Endothelial cell of umbilical vein (primary cell): ENCODE results near the gene NKIRAS1. TPM values are rescaled to one million over a fixed set of nuclear protein-coding genes. Genes with fewer than 3 reads are reported as not detected.

Experiments used
- BruUV-seq: library from RNA; stranded (reverse); fragments of 400-500 nt; replicated peaks from 2 replicates; lab custom pipeline; 2021; lab: Mats Ljungman, UMichigan
- CTCF ChIA-PET: fragments of 300-600, 350-600 bp; sonication (Branson Sonifier 250); formaldehyde crosslinking; loops from one replicate; lab custom pipeline; 2021; ENCODE audit warnings: antibody characterized with exemption, inconsistent platforms; lab: Charles Lee
- POLR2A ChIA-PET: fragments of 300-600, 350-600 bp; sonication (Branson Sonifier 250); formaldehyde crosslinking; loops from one replicate; lab custom pipeline; 2021; ENCODE audit warnings: antibody characterized with exemption, inconsistent platforms; lab: Charles Lee
- DNase-seq: peaks from one replicate; pipeline ENCODE4 v3.0.0-alpha.2; 2011; ENCODE audit warnings: low read depth, low spot score
- FAIRE-seq: peaks from 2 replicates; lab custom pipeline; 2011; peaks lifted over from hg19 to GRCh38; lab: Jason Lieb, UNC
- H2AFZ ChIP-seq: 2 replicates; pipeline ENCODE4 v1.6.0; 2012; ENCODE audit warnings: low read depth, low read length, control low read depth, inconsistent platforms
- H3K27ac ChIP-seq: 2 replicates; pipeline ENCODE4 v1.5.1; 2011; ENCODE audit warnings: low read depth, mild to moderate bottlenecking, control low read depth, low read length, moderate library complexity; ENCODE audit not compliant: insufficient read depth
- H3K27me3 ChIP-seq, 2 experiments: 2 replicates each; pipeline versions ENCODE4 v1.6.0 to v1.6.1; 2011; ENCODE audit warnings: low read length in 2 of 2, mixed read lengths in 1 of 2; ENCODE audit not compliant: control insufficient read depth in 2 of 2, insufficient read depth in 2 of 2
- H3K36me3 ChIP-seq, 2 experiments: 2 replicates in 1 of 2; 3 replicates in 1 of 2; pipeline ENCODE4 v1.5.1; 2011; ENCODE audit warnings: low read length in 2 of 2, mild to moderate bottlenecking in 1 of 2, moderate library complexity in 1 of 2; ENCODE audit not compliant: control insufficient read depth in 2 of 2, insufficient read depth in 2 of 2; ENCODE audit errors: extremely low read depth in 1 of 2
- H3K4me1 ChIP-seq: 3 replicates; pipeline ENCODE4 v1.5.1; 2011; ENCODE audit warnings: mild to moderate bottlenecking, low read length; ENCODE audit not compliant: control insufficient read depth, insufficient read depth; ENCODE audit errors: extremely low read depth
- H3K4me2 ChIP-seq: 2 replicates; pipeline ENCODE4 v1.6.1; 2011; ENCODE audit warnings: low read length, control low read depth, mixed read lengths; ENCODE audit not compliant: insufficient read depth
- H3K4me3 ChIP-seq, 3 experiments: fragments of 200-600 bp in 1 of 3; sonication (generic), shearing (Covaris generic) in 1 of 3; replicated peaks in 1 of 3; 2 replicates each; pipeline ENCODE4 v1.5.1; 2011 to 2016; ENCODE audit warnings: control low read depth in 3 of 3, low read length in 3 of 3, mild to moderate bottlenecking in 2 of 3, inconsistent platforms in 1 of 3, low read depth in 1 of 3, moderate library complexity in 1 of 3; ENCODE audit not compliant: insufficient read depth in 1 of 3
- H3K79me2 ChIP-seq: 2 replicates; pipeline ENCODE4 v1.6.0; 2012; ENCODE audit warnings: low read length, inconsistent platforms; ENCODE audit not compliant: control insufficient read depth, insufficient read depth
- H3K9ac ChIP-seq: replicated peaks from 2 replicates; pipeline ENCODE3; 2011; ENCODE audit warnings: low read length, control low read depth; ENCODE audit not compliant: insufficient read depth; ENCODE audit errors: extremely low read depth
- H3K9me1 ChIP-seq: replicated peaks from 3 replicates; pipeline ENCODE4 v1.6.0; 2011; ENCODE audit warnings: mild to moderate bottlenecking, low read length; ENCODE audit not compliant: control insufficient read depth, insufficient read depth; ENCODE audit errors: extremely low read depth
- H3K9me3 ChIP-seq: replicated peaks from 2 replicates; pipeline ENCODE4 v1.5.1; 2012; ENCODE audit warnings: low read length, inconsistent platforms; ENCODE audit not compliant: control insufficient read depth, insufficient read depth
- H4K20me1 ChIP-seq: replicated peaks from 2 replicates; pipeline ENCODE3; 2011; ENCODE audit warnings: mild to moderate bottlenecking, low read length; ENCODE audit not compliant: control insufficient read depth, insufficient read depth; ENCODE audit errors: extremely low read depth
- EZH2 ChIP-seq: IDR thresholded peaks from 2 replicates; pipeline ENCODE4 v1.6.1; 2012; ENCODE audit warnings: borderline replicate concordance, low read depth, mild to moderate bottlenecking, moderate library complexity, low read length, inconsistent platforms; ENCODE audit not compliant: severe bottlenecking
- FOS ChIP-seq: IDR thresholded peaks from 2 replicates; pipeline ENCODE4 v1.6.1; 2011; ENCODE audit warnings: mild to moderate bottlenecking, low read length, moderate library complexity, borderline replicate concordance; ENCODE audit not compliant: insufficient read depth
- GATA2 ChIP-seq: IDR thresholded peaks from 2 replicates; pipeline ENCODE4 v1.7.0; 2011; ENCODE audit warnings: low read depth, mild to moderate bottlenecking, moderate library complexity, mixed read lengths, low read length; ENCODE audit not compliant: insufficient read length, insufficient read depth
- JUN ChIP-seq: IDR thresholded peaks from 2 replicates; pipeline ENCODE4 v1.6.1; 2011; ENCODE audit warnings: borderline replicate concordance, low read depth; ENCODE audit not compliant: insufficient read length, insufficient read depth
- MYC ChIP-seq: IDR thresholded peaks from one replicate; pipeline ENCODE4 v1.6.1; 2011; ENCODE audit warnings: mild to moderate bottlenecking, low read depth, low read length
- POLR2A ChIP-seq: IDR thresholded peaks from 2 replicates; pipeline ENCODE4 v1.6.1; 2012; ENCODE audit warnings: low read depth, mild to moderate bottlenecking, control low read depth, low read length
- POLR2AphosphoS5 ChIP-seq: IDR thresholded peaks from 2 replicates; pipeline ENCODE4 v1.6.1; 2012; ENCODE audit warnings: low read depth, mild to moderate bottlenecking, control low read depth, low read length, moderate library complexity; ENCODE audit not compliant: insufficient read depth
- dilution Hi-C: fragments of 300-500 bp; cut with MboI; formaldehyde crosslinking; loops from one replicate; pipeline ENCODE4 v1.15.0; 2019; ENCODE audit warnings: low sequenced_read_pairs; ENCODE audit not compliant: extremely low pct_ligation_motif_present
- intact Hi-C: fragments of 100-400 bp; cut with micrococcal nuclease; formaldehyde crosslinking; loops from one replicate; pipeline ENCODE4 v1.10.0; 2022
- polyA plus RNA-seq, 4 experiments: library from polyadenylated mRNA; depleted of rRNA in 3 of 4; stranded (reverse) in 3 of 4; unstranded in 1 of 4; fragments of >200 nt; gene quantifications; 2 replicates each; pipeline versions ENCODE4 v1.2.1 to v1.2.3, GENCODE V29; 2011 to 2012; ENCODE audit warnings: missing spikeins in 1 of 4
- total RNA-seq: library from RNA; stranded (reverse); gene quantifications from 2 replicates; pipeline ENCODE4 v1.2.3, GENCODE V29; 2021
- TF ChIP-seq, protein P1 (sequence below): IDR thresholded peaks from 2 replicates; pipeline ENCODE4 v1.6.1; 2011; ENCODE audit not compliant: insufficient read depth, insufficient read length
- TF ChIP-seq, protein P2 (sequence below), 2 donors: IDR thresholded peaks; 1 replicate in 1 of 2; 2 replicates in 1 of 2; pipeline ENCODE4 v1.5.1; 2011; ENCODE audit warnings: low read length in 2 of 2, mild to moderate bottlenecking in 2 of 2, moderate library complexity in 2 of 2, control low read depth in 1 of 2, inconsistent platforms in 1 of 2, low read depth in 1 of 2; ENCODE audit not compliant: insufficient read depth in 1 of 2; ENCODE audit errors: extremely low read depth in 1 of 2

NKIRAS1 gene
- total and polyA plus RNA-seq, 2 donors (not counting 3 experiments of a cell fraction or from before 2014, with no cell fraction given): 2.2 to 2.9 TPM

DNA sequence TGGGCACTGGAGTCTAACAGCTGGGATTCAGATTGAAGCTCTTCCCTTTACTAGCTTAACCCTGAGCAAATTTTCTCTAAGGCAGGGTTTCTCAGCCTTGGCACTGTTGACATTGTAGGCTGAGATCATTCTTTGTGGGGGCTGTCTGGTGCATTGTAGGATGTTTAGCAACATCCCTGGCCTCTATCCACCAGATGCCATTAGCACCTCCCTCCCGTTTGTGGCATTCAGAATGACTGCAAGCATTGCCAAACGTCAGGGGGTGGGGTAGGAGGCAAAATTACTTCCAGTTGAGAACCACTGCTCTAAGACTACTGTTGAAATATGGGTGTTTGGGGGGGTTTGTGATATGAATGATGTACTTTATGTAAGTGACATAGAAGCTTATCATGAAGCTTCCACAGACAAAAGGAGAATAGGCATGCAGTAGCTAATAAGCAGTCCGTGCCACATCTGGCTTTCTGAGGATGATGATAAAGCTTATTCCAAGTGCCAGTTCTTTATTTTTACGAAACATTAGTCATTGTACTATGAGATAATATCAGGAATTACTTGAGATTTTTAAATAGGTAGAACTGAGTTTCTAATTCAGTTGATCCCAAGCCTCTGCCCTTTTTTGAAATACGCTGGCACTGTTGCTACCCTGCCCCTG is 39.3 kb downstream of the NKIRAS1 start:
- Histone ChIP-seq H4K20me1 (peaks cover 8% of the 10 kb centered on the region), H3K9me1 (no peaks in the 10 kb centered on the region), H3K4me3 (no peak overlapping the region), H2AFZ (no peak overlapping the region), H3K9me3 (no peaks in the 10 kb centered on the region), H3K4me1 (peaks cover 43% of the 10 kb centered on the region), H3K27ac (no peak overlapping the region), H3K27me3 (no peaks in the 10 kb centered on the region), H3K36me3 (peaks cover 0 to under 1% of the 10 kb centered on the region in 2 experiments), H3K9ac (no peak overlapping the region), H3K4me2 (no peak overlapping the region), H3K79me2 (peaks cover 34% of the 10 kb centered on the region)
- ChIA-PET CTCF (interaction anchor here (1.1 to 5.6 kb wide), 6 partner anchors 11 to 718 kb away, joined by 3 to 29 read pairs (median 5); no protein-coding TSS in a partner anchor), POLR2A (no interaction called here)
- TF ChIP-seq POLR2A: no peak
- TF ChIP-seq, protein P1, sequence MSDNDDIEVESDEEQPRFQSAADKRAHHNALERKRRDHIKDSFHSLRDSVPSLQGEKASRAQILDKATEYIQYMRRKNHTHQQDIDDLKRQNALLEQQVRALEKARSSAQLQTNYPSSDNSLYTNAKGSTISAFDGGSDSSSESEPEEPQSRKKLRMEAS: no peak
- no peak for TF ChIP-seq GATA2
- TF ChIP-seq JUN: no peak
- TF ChIP-seq, protein P2, sequence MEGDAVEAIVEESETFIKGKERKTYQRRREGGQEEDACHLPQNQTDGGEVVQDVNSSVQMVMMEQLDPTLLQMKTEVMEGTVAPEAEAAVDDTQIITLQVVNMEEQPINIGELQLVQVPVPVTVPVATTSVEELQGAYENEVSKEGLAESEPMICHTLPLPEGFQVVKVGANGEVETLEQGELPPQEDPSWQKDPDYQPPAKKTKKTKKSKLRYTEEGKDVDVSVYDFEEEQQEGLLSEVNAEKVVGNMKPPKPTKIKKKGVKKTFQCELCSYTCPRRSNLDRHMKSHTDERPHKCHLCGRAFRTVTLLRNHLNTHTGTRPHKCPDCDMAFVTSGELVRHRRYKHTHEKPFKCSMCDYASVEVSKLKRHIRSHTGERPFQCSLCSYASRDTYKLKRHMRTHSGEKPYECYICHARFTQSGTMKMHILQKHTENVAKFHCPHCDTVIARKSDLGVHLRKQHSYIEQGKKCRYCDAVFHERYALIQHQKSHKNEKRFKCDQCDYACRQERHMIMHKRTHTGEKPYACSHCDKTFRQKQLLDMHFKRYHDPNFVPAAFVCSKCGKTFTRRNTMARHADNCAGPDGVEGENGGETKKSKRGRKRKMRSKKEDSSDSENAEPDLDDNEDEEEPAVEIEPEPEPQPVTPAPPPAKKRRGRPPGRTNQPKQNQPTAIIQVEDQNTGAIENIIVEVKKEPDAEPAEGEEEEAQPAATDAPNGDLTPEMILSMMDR (IDR thresholded peaks at IDR 0.05; ENCODE audit: extremely low read depth in 1 of 2, insufficient read depth in 1 of 2, low read depth in 1 of 2, low read length in 2 of 2): no peak
- TF ChIP-seq FOS: no peak
- TF ChIP-seq POLR2AphosphoS5: no peak
- no peak for TF ChIP-seq EZH2
- TF ChIP-seq MYC: no peak
- FAIRE-seq: no peak
- peak; percentile 21 for DNase-seq
- dilution Hi-C loops: no loop called here
- BruUV-seq: no TSS peak
- intact Hi-C loops: loop anchor here (5.0 kb wide), 3 partner anchors 135 to 695 kb away; partner anchors contain the start of gene UBE2E2
